ES-I3 (cell line): ENCODE measurements around the gene ERP44.
A peak's percentile ranks its signal among the peaks of the same experiment; 100 is the strongest.
"Not testable (repeated sequence)": the region's sequence is repeated elsewhere in the genome, so short reads cannot be mapped to it uniquely, and the experiment has no call there.

Experiments used
- H3K36me3 ChIP-seq: 2 replicates; pipeline ENCODE4 v1.6.1; 2013; ENCODE audit warnings: mild to moderate bottlenecking, low read length, control low read depth, moderate library complexity; ENCODE audit not compliant: insufficient read depth
- H3K4me1 ChIP-seq: 2 replicates; pipeline ENCODE4 v1.6.1; 2013; ENCODE audit warnings: mild to moderate bottlenecking, control low read depth, low read length; ENCODE audit not compliant: insufficient read depth
- H3K9ac ChIP-seq: 2 replicates; pipeline ENCODE4 v1.6.1; 2013; ENCODE audit warnings: low read depth, mild to moderate bottlenecking, low read length, moderate library complexity
- H3K9me3 ChIP-seq: 2 replicates; pipeline ENCODE4 v1.6.1; 2013; ENCODE audit warnings: mild to moderate bottlenecking, low read length, moderate library complexity; ENCODE audit not compliant: control insufficient read depth, insufficient read depth

The ERP44 gene

GRCh38 chr9:100117316-100117715, 18.5 kb upstream of the ERP44 start:
- Histone ChIP-seq H3K9me3 (no peaks in the 10 kb centered on the region), H3K36me3 (no peaks in the 10 kb centered on the region), H3K9ac (no peak overlapping the region), H3K4me1 (peaks cover 5% of the 10 kb centered on the region; the same call in 1 of the 2 replicates)

- Histone ChIP-seq H3K9me3 (no peaks in the 10 kb centered on the region), H3K36me3 (no peaks in the 10 kb centered on the region), H3K9ac (no peak overlapping the region), H3K4me1 (peaks cover 7% of the 10 kb centered on the region; the same call in 1 of the 2 replicates)
Observed at GRCh38 chr9:100112677-100113336, 14.0 kb upstream of the ERP44 start.

- Histone ChIP-seq H3K36me3 (no peaks in the 10 kb centered on the region), H3K9me3 (no peaks in the 10 kb centered on the region), H3K9ac (no peak overlapping the region), H3K4me1 (peaks cover 7% of the 10 kb centered on the region; the same call in 1 of the 2 replicates)
Observed at GRCh38 chr9:100111235-100111634, 12.4 kb upstream of the ERP44 start.

GRCh38 chr9:100108559-100108958, 9.8 kb upstream of the ERP44 start:
- Histone ChIP-seq H3K9me3 (no peaks in the 10 kb centered on the region), H3K4me1 (peaks cover 7% of the 10 kb centered on the region; the same call in 1 of the 2 replicates), H3K36me3 (peaks cover 2% of the 10 kb centered on the region; the same call in 1 of the 2 replicates), H3K9ac (no peak overlapping the region)

GRCh38 chr9:100106616-100107015, 7.8 kb upstream of the ERP44 start:
- Histone ChIP-seq H3K4me1 (no peaks in the 10 kb centered on the region), H3K36me3 (peaks cover 2% of the 10 kb centered on the region; the same call in 1 of the 2 replicates), H3K9me3 (no peaks in the 10 kb centered on the region), H3K9ac (no peak overlapping the region)

GRCh38 chr9:100105861-100106260, 7.1 kb upstream of the ERP44 start:
- Histone ChIP-seq H3K4me1 (no peaks in the 10 kb centered on the region), H3K36me3 (peaks cover 2% of the 10 kb centered on the region; the same call in 1 of the 2 replicates), H3K9ac (no peak overlapping the region), H3K9me3 (no peaks in the 10 kb centered on the region)

GRCh38 chr9:100104314-100104713, 5.5 kb upstream of the ERP44 start:
- Histone ChIP-seq H3K36me3 (peaks cover 2% of the 10 kb centered on the region; the same call in 1 of the 2 replicates), H3K9ac (no peak overlapping the region), H3K4me1 (no peaks in the 10 kb centered on the region), H3K9me3 (no peaks in the 10 kb centered on the region)

- Histone ChIP-seq H3K36me3 (peaks cover 2% of the 10 kb centered on the region; the same call in 1 of the 2 replicates), H3K4me1 (no peaks in the 10 kb centered on the region), H3K9me3 (no peaks in the 10 kb centered on the region), H3K9ac (no peak overlapping the region)
Observed at GRCh38 chr9:100101608-100102007, 2.8 kb upstream of the ERP44 start.

- H3K36me3 ChIP-seq, result peaks cover 2% of the 10 kb centered on the region; the same call in 1 of the 2 replicates
- H3K9ac ChIP-seq, result peak overlapping the region; percentile 83; the same call in 1 of the 2 replicates
- no peaks in the 10 kb centered on the region for H3K4me1 ChIP-seq
- no peaks in the 10 kb centered on the region for H3K9me3 ChIP-seq
Observed at GRCh38 chr9:100100146-100100667, 1.4 kb upstream of the ERP44 start.

- H3K9me3 ChIP-seq, result no peaks in the 10 kb centered on the region
- H3K9ac ChIP-seq, result peak overlapping the region; percentile 83
- H3K4me1 ChIP-seq, result no peaks in the 10 kb centered on the region
- peaks cover 2% of the 10 kb centered on the region; the same call in 1 of the 2 replicates for H3K36me3 ChIP-seq
Observed at GRCh38 chr9:100099722-100100042, 882 bp upstream of the ERP44 start.

GRCh38 chr9:100098046-100098886, 534 bp downstream of the ERP44 start:
- no peaks in the 10 kb centered on the region for H3K9me3 ChIP-seq
- H3K4me1 ChIP-seq, result no peaks in the 10 kb centered on the region
- peak overlapping the region; percentile 80 for H3K9ac ChIP-seq
- no peaks in the 10 kb centered on the region for H3K36me3 ChIP-seq

- Histone ChIP-seq H3K36me3 (no peaks in the 10 kb centered on the region), H3K9ac (no peak overlapping the region), H3K4me1 (no peaks in the 10 kb centered on the region), H3K9me3 (no peaks in the 10 kb centered on the region)
Observed at GRCh38 chr9:100096378-100096916, 2.4 kb downstream of the ERP44 start.

- H3K4me1 ChIP-seq, H3K9ac ChIP-seq, H3K9me3 ChIP-seq, H3K36me3 ChIP-seq: not testable (repeated sequence)
Observed at GRCh38 chr9:100094411-100094810, 4.4 kb downstream of the ERP44 start.

- H3K36me3 ChIP-seq, result no peaks in the 10 kb centered on the region
- no peaks in the 10 kb centered on the region for H3K9me3 ChIP-seq
- no peak overlapping the region for H3K9ac ChIP-seq
- H3K4me1 ChIP-seq, result peaks cover 8% of the 10 kb centered on the region; the same call in 1 of the 2 replicates
Observed at GRCh38 chr9:100092066-100092465, 6.7 kb downstream of the ERP44 start.
